HT-29 (cell line): ENCODE results near the gene PIWIL1. TPM values are rescaled to one million over a fixed set of nuclear protein-coding genes. Genes with fewer than 3 reads are reported as not detected.

Experiments used
- total RNA-seq: library from RNA; depleted of rRNA; stranded (reverse); fragments of >200 nt; shearing (Covaris generic); gene quantifications from 2 replicates; pipeline ENCODE4 v1.2.3, GENCODE V29; 2014; rRNA removed

The PIWIL1 gene
- total RNA-seq, 1 experiment from 2014 or later, result not detected

Other genes with a start within 250 kb of the PIWIL1 start
- not detected in 2 replicates for gene FZD10, start 175.4 kb upstream of the PIWIL1 start, total RNA-seq